ENCODE data around the gene CDH24.

The CDH24 gene, protein sequence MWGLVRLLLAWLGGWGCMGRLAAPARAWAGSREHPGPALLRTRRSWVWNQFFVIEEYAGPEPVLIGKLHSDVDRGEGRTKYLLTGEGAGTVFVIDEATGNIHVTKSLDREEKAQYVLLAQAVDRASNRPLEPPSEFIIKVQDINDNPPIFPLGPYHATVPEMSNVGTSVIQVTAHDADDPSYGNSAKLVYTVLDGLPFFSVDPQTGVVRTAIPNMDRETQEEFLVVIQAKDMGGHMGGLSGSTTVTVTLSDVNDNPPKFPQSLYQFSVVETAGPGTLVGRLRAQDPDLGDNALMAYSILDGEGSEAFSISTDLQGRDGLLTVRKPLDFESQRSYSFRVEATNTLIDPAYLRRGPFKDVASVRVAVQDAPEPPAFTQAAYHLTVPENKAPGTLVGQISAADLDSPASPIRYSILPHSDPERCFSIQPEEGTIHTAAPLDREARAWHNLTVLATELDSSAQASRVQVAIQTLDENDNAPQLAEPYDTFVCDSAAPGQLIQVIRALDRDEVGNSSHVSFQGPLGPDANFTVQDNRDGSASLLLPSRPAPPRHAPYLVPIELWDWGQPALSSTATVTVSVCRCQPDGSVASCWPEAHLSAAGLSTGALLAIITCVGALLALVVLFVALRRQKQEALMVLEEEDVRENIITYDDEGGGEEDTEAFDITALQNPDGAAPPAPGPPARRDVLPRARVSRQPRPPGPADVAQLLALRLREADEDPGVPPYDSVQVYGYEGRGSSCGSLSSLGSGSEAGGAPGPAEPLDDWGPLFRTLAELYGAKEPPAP

DNA sequence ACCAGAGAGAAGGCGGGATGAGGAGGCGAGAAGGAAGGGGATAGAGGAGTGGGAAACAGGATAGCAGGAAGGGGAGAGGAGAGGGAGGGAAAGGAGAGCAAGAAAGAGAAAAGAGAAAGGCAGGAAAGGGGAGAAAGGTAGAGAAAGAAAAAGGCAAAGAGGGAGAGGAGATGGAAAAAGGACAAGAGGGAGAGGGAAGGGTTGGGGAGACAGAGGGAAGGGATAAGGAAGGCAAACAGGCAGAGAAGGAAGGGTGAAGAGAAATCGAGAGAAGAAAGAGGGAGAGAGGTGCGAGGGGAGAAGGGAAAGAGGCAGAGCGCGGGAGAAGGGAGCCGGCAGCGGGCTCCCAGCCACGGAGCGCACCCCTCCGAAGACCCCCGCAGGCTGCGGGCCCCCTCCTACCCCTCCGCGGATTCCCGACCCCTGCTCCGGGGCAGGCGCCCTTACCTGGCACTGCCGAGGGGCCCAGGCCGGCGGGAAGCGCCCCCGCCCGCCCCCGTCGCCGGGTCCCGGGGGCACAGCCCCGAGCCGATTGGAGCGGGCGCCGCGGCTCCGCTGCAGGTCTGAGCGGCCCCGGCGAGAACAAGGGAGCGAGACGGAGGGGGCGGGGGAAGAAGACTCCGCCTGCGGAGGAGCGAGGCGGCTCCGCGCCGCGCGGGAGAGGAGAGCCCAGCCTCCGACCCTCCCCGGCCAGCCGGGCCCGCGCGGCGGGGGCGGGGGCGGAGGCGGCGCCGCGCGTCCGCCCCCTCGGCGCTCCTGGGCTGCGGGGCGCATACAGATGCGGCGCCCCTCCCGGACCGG, at the start of gene CDH24:
TSS of gene CDH24 (minus strand) at position 565 of the 801 bp plus-strand sequence. CDS start 1,787 bp downstream, outside the sequence.
- peak; percentile 78 for DNase-seq

- no peak for DNase-seq
Observed at GRCh38 chr14:23106747-23107045, 49.4 kb upstream of the CDH24 start.

- no peak for DNase-seq
Observed at GRCh38 chr14:23105348-23105824, 48.1 kb upstream of the CDH24 start.

GRCh38 chr14:23104591-23105347, 47.4 kb upstream of the CDH24 start, which contains the start of gene CIROP:
Gene CIROP, minus strand, starts transcription at chr14:23104989. Its CDS starts 69 bp downstream, at chr14:23104920.
- peak; percentile 10 for DNase-seq

DNA sequence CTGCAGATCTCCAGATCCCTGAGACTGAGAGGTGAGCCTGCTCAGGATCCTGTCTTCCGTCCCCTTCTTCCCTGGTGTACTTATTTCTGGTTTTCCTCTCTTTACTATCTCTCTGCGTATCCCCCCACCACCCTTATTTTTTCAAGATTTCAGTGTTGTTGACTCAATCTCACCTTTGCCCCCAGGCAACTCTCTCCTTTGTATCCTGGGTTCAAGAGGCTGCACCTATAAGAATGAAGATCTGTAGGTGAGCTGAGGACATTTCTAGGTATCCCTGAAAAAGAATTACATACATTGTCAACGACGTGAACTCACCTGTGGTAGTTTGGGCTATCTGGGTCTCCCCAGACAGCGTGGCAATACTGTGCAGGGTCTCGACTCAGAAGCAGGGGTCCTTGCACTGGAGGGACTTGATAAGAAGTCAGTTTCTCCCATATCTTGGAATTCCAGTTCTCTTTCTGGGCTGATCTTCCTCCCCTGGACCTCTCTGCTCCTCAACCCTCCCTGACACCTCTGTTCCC, 46.8 kb upstream of the CDH24 start:
- DNase-seq, result peak; percentile 14

DNA sequence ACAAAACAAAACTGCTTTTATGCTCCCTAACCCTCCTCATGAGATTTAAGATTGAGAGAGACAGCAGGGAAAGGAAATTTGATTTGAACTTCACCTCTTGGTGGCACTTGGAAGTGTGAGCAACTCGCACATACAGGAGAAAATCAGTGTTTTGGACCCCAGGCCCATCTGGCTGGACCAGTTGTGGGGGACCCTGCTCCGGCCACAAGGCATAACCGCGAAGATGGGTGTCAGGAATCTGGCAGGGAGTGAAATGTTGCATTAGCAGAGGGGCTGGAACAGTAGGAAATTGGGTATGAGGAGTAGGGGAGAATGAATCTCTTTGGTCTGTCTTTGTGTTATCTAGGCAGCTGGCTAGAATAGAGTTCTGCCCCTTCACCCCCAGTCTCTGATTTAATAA, 46.3 kb upstream of the CDH24 start:
- DNase-seq, result peak; percentile 1

- peak; percentile 17 for DNase-seq
Observed at GRCh38 chr14:23102801-23103200, 45.5 kb upstream of the CDH24 start.

DNA sequence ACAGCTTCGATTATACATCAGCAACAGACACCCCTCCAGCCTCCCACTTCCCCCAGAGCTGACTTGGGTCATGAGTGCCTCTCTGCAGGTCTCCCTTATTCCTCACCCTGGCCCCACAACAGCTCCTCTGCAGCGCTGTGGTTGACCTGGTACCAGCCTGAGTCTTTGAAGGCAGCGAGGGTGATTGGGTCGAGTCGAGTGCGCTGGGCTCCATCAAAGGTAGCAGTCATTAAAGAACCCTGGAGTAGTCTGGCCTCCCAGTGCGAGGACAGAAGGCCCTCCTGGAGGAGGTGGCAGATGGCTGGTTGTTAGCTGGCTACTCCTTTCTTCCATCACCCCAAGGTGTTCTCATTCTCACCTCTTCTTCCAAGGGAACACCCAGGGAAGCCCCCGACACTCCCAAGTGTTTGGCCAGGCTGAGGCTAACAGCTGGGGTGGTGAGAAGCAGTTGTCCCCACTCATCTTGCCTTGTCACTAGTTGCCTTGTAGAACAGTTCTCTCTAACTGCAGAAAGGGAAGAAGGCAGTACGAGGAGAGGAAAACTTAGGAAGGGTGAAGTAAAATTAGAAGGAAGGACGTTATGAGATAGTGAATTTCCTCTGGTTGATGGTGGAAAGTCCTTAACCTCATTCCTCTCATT, 44.8 kb upstream of the CDH24 start:
- DNase-seq, result no peak

DNA sequence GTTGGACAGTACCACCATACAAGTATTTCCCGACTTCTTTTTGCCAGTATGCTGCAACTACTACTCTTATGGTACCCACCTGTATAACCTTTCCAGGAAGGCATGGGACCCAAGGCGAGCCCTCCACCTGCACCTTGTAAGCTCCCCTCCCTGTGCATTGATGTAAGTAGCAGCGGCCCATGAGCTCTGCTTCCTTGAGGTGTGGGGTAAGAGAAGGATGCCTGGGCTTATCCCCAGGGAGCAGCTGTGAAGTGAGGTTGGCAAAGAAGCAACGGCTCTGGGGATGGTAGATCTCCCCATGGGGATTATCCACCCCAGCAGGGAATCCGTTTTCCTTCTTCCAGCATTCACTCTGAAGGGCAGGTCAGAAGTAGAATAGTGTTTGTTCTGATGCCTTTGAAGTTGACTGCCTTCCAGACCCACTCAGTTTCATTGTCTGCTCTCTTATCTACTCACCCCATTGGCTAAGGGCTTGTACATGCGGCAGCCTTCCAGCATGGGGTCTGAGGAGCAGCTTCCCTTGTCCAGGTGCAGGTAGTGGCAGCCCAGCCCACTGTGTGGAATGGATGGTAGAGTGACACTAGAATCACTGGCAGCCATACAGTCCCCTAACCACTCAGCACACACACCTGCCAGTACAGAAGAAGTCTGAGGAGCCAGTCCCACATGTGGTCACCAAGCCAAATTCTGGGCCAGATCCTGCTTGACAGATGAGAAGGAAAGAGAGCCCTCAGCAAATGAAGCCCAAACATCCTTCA, 44.1 kb upstream of the CDH24 start:
- no peak for DNase-seq

DNA sequence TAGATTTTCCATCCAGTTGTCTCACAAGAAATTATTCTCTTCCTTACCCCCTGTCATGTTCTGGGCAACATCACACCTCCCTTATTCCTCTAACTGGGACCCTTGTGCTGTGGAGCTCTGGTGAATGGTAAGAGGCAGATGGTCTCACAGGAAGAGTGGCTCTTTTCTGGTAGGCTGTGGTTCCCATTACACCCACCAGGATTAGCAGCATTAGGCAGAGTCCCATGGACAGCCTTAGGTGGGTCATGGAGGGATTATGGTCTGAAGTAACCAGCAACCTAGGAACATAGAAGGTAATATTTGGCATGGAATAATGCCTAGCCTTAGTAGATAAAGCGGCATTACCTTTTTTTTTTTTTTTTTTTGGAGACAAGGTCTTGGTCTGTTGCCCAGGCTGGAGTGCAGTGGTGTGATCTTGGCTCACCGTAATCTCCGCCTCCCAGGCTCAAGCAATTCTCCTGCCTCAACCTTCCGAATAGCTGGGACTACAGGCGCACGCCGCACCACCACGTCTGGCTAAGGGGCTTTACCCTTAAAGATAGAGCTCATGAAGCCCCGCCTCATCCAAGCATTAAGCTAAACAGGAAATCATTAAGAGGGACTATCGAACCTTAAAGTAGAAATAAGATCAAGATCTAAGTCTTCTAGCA, 42.0 kb upstream of the CDH24 start:
- no peak for DNase-seq

DNA sequence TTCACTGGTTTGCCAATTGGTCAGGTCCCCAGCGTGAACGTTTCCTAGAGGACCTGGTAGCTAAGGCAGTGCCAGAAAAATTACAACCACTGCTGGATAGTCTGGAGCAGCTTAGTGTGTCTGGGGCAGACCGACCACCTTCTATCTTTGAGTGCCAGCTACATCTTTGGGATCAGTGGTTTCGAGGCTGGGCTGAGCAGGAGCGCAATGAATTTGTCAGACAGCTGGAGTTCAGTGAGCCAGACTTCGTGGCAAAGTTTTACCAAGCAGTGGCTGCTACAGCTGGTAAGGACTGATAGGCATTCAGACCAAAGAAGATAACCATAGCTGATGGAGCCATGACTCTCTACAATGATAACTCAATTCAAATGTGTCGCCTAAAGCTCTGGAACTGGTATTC, 40.5 kb upstream of the CDH24 start:
- no peak for DNase-seq

DNA sequence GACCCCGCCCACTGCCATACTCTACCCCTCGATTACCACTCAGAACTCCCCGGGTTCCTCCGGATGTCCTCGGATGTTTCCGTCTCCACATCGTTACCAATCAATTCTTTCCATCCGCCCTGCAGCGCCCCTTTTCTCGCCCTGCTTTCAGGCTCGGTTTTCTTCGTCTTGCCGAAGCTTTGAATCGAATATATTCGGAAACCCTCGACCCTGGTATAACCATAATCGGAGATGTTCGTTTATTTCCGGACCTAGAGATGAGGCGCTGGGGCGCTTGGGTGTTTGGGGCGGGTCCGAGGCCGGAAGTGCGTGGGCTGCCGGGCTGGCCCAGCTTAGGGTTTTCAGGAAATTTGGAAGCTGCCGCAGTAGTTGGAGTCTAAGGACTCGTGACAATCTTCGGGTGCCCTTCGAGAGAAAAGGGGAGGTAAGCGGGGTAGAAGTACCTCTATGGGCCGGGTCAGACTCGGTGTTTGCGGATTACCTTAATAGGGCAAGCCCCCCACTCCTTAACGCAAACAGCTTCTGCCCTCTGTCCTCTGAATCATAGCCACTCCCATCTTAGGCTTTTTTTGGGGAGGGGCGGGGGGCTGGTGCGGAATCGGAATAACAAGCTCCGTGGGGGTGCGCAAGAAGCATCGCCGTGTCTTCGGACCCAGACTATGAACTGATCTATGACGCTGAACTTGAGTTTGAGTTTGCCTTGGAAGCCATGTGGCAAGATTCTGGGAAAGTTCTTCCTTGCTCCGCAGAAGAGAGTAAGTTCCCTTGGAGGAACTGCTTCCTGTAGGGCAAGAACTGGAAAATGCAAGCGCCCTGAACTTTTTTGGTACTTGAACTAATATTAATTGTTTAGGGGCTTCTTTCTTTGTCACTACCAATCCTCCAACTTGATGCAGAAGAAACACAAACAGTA, 38.1 kb upstream of the CDH24 start, which contains the start of gene C14orf119:
TSS of gene C14orf119 (plus strand) at position 310 of the 913 bp plus-strand sequence. CDS start 2,154 bp downstream, outside the sequence.
- DNase-seq, result peak; percentile 100

GRCh38 chr14:23094666-23095195, 37.4 kb upstream of the CDH24 start, which contains the start of gene ACIN1:
Gene ACIN1, minus strand, starts transcription at chr14:23095136. Its CDS starts 24 bp downstream, at chr14:23095112.
- peak; percentile 80 for DNase-seq

GRCh38 chr14:23093991-23094665, 36.8 kb upstream of the CDH24 start:
- no peak for DNase-seq

GRCh38 chr14:23093526-23093925, 36.2 kb upstream of the CDH24 start:
- DNase-seq, result no peak

DNA sequence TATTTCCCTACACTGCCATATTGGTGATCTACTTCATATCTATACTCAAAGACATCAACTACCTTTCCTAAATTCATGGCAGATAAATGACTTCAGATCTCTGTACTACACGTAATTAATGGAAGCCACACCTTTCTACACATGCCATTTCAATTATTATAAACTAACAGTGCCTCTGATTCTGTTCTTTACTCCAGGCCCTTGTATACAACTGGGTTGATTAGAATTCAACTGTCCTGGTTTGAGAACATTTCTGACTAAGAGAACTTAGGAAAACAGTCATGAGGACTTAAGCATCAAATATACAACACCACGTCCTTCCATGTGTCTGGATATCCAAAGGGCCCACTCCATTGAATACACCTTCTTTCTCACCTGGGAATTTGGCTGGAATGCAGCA, 35.8 kb upstream of the CDH24 start:
- no peak for DNase-seq

DNA sequence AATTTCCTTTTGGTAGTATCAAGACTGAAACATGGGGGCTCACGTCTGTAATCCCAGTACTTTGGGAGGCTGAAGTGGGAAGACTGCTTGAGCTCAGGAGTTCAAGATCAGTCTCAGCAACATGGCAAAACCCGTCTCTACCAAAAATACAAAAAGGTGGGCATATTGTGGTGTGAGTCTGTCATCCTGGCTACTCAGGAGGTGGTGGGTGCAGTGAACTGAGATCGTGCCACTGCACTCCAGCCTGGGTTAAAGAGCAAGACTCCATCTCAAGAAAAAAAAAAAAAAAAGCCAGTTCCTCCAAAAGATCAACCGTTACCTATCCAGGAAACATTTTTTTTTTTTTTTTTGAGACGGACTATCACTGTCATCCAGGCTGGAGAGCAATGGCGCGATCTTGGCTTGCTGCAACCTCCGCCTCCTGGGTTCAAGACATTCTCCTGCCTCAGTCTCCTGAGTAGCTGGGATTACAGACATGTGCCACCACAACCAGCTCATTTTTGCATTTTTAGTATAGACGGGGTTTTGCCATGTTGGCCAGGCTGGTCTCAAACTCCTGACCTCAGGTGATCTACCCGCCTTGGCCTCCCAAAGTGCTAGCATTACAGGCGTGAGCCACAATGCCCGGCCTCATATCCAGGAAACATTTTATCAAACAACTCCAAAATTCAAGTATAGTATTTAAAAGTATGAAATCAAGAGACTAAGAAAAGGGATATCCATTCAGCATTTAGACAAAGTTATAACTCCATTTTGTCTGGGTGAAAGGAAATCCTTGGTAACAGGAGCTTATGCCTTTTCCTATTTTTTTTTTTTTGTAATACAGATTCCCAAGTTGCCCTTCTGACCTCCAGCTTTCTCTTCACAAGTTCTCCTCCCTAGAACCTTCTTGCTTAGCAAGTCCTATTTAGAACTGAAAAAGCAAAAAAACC, 34.2 kb upstream of the CDH24 start:
- no peak for DNase-seq

All from stimulated activated CD8-positive, alpha-beta memory T cell treated with anti-CD3 and anti-CD28 coated beads, Interleukin-4, amount 100 ng/mL, for 48 hours (primary cell).